CD1c-positive myeloid dendritic cell (primary cell): ENCODE measurements around the gene ARL8A.

ENCODE experiments used
- DNase-seq: peaks from one replicate; pipeline ENCODE4 v3.0.0-alpha.2; 2016; ENCODE audit errors: extremely low spot score

The ARL8A gene

DNA sequence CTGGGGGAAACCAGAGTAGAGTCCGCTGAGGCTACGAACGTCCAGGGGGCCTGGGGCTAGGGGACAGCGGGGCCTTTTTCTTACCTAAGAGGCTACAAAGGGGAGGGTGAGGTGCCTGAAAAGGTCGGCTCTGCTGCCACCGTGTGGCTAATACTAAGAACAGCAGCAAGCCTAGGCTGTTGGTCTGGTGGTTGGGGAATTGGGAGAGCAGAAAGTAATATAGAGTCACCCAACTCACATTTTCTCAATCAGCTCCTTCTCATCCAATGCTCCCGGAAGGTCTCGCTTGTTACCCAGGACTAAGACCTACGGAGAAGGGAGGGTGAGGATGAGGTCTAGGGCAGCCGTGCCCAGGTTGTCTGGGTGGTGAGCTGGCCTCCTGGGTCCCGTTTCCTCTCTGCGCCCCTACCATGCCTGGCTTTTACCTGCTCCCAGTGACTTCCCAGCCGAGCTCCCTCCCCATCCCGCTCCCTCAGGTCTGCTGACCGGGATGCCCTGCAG lies 9.3 kb downstream of the ARL8A start:
- DNase-seq: peak; percentile 69

GRCh38 chr1:202134645-202135172 lies 9.8 kb downstream of the ARL8A start:
- no peak for DNase-seq

- DNase-seq: no peak
Observed at GRCh38 chr1:202133989-202134388, 10.5 kb downstream of the ARL8A start.

DNA sequence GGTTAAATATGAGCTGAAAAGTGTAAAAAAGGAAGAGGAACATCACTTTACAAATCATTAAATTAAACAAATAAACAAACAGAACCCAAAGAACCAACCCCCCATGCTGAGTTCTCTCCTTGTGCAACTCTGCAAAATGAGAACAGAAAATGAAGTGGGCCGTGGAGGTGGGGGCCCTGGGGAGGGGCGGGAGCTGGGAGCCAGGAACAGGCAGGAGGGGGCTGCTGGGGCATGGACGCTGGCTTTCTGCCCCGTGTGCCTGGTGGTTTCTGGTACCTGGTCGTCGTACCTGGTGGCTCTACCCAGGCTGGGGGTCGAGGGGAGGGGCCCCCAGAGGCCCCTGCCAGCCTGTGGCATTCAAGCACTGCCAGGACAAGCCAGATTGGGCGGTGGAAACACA lies 11.0 kb downstream of the ARL8A start:
- peak; percentile 75 for DNase-seq

GRCh38 chr1:202133001-202133400 lies 11.5 kb downstream of the ARL8A start:
- peak; percentile 68 for DNase-seq

DNA sequence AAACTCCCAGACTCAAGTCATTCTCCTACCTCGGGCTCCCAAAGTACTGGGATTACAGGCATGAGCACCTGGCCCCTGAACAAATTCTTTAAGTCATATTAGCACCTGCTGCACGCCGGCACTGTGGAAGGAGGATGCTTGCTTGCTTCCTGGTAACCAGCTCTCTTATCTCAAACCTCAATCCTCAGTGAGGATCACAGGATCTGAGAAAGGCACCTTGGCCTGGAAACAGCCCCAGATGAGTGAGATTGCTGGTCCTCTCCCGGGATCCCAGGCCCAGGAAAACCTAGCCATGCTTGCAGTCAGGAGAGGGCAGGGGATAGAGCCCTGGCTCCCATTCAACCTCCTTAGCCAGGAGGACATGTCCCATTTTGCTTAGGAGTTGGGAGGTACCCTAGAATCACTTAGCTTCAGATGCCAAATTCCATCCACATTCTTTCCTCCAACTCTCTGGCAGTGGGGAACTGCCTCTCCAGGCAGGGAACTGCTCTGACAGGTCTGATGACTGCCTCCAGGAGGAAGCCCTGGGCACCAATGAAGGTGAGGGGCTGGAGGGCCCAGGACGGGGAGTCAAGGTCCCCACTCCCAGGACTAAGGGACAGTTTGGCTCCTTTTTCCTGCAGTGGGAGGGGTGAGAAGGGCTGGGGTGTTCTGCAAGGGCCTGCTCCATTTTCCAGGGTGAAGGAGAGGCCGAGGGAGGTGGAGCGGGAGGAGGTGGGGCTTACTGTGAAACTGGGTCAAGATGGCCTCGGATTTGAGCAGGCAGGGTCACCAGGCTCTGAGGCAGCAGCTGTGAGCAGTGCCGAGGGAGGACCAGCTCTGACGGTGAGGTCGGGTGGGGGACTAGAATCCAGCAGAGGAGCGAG lies 12.3 kb downstream of the ARL8A start:
- DNase-seq: no peak

DNA sequence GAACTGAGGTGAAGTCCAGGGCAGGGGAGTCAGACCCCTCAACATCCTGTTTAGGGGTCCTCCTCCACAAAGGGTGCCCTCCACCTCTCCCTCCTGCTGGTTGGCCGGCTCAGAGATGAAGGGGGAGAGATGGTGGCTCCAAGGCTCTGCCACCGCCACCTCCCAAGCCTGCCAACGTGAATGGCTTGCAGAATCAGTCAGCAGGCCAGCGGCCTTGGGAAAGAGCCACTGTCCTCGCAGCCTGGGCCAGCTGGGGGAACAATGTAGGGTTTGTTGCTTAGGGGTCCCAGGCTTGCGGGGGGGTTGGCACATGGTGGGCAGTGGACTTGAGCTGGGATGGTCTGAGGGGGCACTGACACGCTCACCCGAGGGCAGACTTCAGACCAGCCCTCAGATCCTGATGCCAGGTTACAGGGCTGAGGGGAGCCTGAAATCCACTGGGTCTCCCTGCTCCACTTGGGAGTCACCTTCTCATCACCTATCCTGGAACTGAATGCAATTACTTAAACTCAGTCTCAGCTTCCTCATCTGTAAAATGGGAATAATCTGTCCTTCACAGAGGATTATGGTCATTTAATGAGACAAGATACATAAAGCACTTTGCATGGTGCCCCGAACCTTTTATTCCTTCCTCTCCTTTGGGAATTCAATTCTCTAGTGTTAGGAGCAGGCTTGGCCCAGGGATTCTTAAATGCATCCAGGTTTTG lies 13.6 kb downstream of the ARL8A start:
- DNase-seq: no peak

DNA sequence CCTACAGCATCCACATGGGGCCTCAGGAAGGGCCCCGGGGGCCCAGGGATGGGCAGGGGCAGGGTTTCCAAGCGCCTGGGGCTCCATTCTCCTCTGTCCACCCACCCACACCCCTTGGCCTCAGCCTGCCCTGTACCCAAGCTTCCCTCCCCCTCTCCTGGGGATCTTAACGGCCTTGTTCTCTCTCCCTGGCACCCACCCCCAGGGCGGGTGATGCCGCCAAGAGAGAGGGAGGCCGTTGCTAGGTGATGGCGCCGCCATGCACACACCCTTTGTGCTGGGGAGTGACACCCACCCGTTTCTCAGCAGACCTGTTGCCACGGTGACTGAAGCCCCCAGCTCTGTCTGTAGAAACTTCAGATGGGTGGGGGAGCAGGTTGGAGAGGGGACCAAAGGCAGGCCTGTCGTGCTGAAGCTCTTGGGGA lies 14.2 kb downstream of the ARL8A start:
- DNase-seq: no peak

DNA sequence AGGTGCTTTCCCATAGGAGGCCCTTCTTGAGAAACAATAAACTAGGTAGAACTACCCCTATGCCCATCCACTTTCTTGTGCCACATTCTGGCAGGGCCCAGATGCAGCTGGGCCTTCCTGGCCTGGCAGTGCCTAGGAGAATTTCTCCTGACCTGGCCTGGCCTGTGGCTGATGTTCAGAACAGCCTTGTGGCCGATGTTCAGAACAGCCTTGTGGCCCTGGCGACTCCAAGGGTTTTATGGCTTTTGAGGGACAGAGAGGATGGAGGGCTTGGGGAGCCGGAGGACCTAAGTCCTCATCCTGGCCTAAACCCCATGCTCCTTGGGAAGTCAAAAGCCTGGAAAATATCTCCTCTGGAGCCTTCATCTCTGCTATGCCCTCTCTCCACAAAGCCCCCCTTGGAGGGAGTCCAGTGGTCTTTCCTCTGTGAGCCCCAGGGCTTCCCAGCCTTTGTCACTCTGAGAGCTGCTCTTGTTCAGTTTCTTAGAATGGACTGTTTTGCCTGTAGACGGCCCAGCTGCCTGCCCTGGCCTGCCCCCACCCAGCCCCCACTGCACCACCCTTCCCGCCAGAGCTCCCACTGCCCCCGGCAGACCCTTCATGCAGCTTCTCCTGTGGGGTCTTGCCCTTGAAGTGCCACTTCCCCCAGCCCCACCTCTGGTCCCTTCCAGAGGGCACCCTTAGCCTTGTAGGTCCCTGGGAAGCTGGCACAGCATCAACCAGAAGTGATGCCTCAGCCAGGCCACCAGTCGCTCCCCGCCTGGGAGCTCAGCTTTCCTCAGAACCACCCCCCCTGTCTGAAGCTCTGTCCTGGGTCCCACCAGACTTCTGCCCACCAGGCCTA lies 14.9 kb downstream of the ARL8A start:
- no peak for DNase-seq

GRCh38 chr1:202127836-202128622 lies 16.5 kb downstream of the ARL8A start:
- no peak for DNase-seq

DNA sequence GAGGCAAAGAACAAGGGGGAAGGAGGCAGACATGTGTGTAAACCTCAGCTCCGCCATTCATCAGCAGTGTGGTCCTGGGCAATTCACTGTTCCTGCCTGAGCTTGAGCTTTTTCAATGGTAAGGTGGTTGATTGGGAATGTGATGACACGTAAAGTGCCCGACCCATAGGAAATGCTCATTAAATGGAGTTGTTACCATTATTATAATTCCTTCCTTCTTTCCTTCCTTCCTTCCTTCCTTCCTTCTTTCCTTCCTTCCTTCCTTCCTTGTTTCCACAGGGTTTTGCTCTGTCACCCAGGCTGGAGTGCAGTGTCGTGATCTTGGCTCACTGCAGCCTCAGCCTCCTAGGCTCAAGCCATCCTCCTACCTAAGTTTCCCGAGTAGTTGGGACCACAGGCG lies 17.5 kb downstream of the ARL8A start:
- DNase-seq: no peak

GRCh38 chr1:202126426-202126825 lies 18.1 kb downstream of the ARL8A start:
- DNase-seq: peak; percentile 8

DNA sequence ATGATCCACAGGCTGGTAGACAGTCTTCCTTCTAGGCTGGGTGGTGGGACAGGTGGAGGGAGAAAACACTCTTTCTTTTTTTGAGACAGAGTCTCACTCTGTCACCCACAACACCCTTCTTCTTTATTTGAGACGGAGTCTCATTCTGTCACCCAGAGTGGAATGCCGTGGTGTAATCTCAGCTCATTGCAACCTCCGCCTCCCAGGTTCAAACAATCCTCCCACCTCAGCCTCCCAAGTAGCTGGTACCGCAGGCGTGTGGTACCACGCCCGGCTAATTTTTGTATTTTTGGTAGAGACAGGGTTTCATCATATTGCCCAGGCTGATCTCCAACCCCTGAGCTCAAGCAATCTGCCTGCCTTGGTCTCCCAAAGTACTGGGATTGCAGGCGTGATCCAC lies 18.9 kb downstream of the ARL8A start:
- DNase-seq: no peak

DNA sequence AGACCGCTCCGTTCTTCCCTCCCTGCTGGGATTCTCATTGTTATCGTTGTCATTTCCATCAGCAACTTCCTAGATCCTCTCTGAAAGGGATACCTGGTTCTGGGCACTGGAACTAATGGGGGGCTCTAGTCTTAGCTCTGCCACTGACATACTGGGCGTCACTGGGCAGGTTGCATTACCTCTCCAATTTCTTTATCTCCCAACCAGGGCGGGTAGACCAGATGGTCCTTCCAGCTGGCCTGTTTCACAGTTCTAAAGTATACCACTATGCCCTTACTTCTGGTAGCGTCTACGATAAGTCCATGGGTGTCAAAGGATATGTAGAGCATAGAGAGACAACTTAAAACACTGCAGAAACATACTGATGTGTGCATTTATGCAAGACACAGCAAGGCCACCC lies 20.4 kb downstream of the ARL8A start:
- no peak for DNase-seq

- no peak for DNase-seq
Observed at GRCh38 chr1:202123336-202123813, 21.2 kb downstream of the ARL8A start.

DNA sequence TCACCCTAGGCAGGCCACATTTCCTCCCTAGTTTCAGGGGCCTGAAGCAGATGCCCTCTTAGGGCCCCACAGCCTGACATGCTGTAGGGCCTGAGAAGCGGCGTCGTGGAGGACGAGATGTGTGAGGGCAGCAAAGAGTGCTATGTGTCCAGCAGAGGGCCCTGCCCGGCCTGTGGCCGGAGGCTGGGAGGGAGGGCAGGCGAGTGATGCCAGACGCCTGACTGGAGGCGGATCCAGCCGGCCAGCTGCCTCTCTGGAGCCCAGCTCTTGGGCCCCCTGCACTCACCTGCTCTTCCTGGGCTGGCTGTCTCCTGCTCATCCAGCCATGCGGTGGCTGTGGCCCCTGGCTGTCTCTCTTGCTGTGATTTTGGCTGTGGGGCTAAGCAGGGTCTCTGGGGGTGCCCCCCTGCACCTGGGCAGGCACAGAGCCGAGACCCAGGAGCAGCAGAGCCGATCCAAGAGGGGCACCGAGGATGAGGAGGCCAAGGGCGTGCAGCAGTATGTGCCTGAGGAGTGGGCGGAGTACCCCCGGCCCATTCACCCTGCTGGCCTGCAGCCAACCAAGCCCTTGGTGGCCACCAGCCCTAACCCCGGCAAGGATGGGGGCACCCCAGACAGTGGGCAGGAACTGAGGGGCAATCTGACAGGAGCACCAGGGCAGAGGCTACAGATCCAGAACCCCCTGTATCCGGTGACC lies 21.8 kb downstream of the ARL8A start, which contains the start of gene GPR37L1:
Gene GPR37L1, plus strand, starts transcription at position 279 of the 697 bp plus-strand sequence. Its CDS starts 47 bp downstream, at position 326.
- DNase-seq: no peak

DNA sequence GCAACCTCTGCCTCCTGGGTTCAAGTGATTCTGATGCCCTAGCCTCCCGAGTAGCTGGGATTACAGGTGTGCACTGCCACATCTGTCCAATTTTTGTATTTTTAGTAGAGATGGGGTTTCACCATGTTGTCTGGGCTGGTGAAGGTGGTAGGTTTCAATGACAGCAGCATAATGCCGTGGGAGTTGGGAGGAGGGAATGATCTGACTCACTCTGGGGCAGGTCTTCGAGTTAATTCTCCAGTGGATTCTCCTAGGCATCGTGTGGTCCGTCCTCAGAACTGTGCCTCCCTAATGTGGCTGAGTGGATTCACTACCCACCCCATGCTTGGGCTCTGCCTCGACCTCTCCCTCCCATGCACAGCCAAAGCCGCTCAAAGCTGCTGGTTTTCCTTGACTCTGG lies 23.5 kb downstream of the ARL8A start:
- DNase-seq: no peak

DNA sequence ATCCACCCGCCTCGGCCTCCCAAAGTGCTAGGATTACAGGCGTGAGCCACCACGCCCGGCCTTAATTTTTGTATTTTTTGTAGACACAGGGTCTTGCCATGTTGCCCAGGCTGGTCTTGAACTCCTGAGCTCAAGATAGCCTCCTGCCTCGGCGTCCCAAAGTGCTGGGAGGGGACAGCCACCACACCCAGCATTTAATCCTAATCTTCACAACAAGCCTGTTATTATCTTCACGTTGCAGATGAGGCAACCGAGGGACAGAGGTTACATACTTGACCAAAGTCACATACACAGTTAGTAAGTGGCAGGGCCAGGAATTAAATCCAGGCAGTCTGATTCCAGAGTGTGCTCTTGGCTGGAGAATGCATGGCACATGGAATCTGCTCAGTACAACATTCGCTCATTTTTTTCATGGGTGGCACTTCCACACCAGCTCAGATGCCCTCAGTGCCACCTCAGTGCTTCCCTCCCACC lies 26.6 kb downstream of the ARL8A start:
- DNase-seq: no peak

GRCh38 chr1:202116287-202116686 lies 28.2 kb downstream of the ARL8A start:
- DNase-seq: no peak
